ENCODE data around the gene MAB21L1. TPM values are rescaled to one million over a fixed set of nuclear protein-coding genes. Genes with fewer than 3 reads are reported as not detected.

The MAB21L1 gene
- total RNA-seq, 4 donors from 2014 or later: 0.39 to 2.2 (median 1.2) TPM; not detected in 1

GRCh38 chr13:35469806-35470525 is 6.5 kb downstream of the MAB21L1 start:
- Histone ChIP-seq H3K4me1 (peaks cover 10% of the 10 kb centered on the region), H3K4me3 (peak overlapping the region; percentile 59), H3K9me3 (no peaks in the 10 kb centered on the region), H3K36me3 (no peaks in the 10 kb centered on the region), H3K27ac (peak overlapping the region; percentile 67), H3K27me3 (peaks cover 44% of the 10 kb centered on the region)
- 55% methylated on average over 10 of the region's 10 CpGs for WGBS
- no peak for TF ChIP-seq POLR2AphosphoS5 (IDR thresholded peaks at IDR 0.05)
- no peak for TF ChIP-seq EP300 (IDR thresholded peaks at IDR 0.05)
- TF ChIP-seq, protein P1, sequence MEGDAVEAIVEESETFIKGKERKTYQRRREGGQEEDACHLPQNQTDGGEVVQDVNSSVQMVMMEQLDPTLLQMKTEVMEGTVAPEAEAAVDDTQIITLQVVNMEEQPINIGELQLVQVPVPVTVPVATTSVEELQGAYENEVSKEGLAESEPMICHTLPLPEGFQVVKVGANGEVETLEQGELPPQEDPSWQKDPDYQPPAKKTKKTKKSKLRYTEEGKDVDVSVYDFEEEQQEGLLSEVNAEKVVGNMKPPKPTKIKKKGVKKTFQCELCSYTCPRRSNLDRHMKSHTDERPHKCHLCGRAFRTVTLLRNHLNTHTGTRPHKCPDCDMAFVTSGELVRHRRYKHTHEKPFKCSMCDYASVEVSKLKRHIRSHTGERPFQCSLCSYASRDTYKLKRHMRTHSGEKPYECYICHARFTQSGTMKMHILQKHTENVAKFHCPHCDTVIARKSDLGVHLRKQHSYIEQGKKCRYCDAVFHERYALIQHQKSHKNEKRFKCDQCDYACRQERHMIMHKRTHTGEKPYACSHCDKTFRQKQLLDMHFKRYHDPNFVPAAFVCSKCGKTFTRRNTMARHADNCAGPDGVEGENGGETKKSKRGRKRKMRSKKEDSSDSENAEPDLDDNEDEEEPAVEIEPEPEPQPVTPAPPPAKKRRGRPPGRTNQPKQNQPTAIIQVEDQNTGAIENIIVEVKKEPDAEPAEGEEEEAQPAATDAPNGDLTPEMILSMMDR (IDR thresholded peaks at IDR 0.05): no peak
- no peak for TF ChIP-seq POLR2A (IDR thresholded peaks at IDR 0.05)
- DNase-seq (ENCODE audit: low spot score in 2 of 2): no peak

- Histone ChIP-seq H3K4me3 (no peak overlapping the region), H3K4me1 (peaks cover 8% of the 10 kb centered on the region), H3K27me3 (peaks cover 33% of the 10 kb centered on the region), H3K27ac (no peak overlapping the region), H3K36me3 (no peaks in the 10 kb centered on the region), H3K9me3 (no peaks in the 10 kb centered on the region)
- TF ChIP-seq POLR2A (IDR thresholded peaks at IDR 0.05): no peak
- 86% methylated on average over 1 of the region's 1 CpG for WGBS
- no peak for DNase-seq (ENCODE audit: low spot score in 2 of 2)
Observed at GRCh38 chr13:35468195-35468594, 8.3 kb downstream of the MAB21L1 start.

DNA sequence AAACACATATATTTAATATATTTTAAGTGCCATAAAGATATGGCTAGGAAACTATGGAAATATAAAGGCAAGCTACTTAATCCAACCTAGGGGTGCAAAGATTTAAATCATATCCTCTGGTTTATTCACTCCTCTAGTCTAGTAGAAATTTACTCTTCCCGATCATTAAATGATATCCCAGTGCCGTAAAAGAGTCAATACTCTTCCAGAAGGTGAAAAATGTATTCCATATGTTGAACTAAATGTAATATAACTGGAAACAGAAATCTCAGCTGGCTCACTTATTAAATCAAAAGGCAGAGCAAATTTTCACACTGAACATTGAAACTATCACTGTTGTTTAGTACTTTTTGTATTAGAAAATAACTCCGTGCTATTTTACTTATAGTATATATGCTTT is 11.1 kb downstream of the MAB21L1 start:
- TF ChIP-seq EP300 (IDR thresholded peaks at IDR 0.05) (no peak), POLR2AphosphoS5 (IDR thresholded peaks at IDR 0.05) (no peak), POLR2A (IDR thresholded peaks at IDR 0.05) (no peak)
- TF ChIP-seq, protein P1 (IDR thresholded peaks at IDR 0.05): no peak
- no peak overlapping the region for H3K4me3 ChIP-seq
- peaks cover 7% of the 10 kb centered on the region for H3K27me3 ChIP-seq
- WGBS: 90% methylated on average over 3 of the region's 3 CpGs
- H3K36me3 ChIP-seq: no peaks in the 10 kb centered on the region
- DNase-seq (ENCODE audit: low spot score in 2 of 2): no peak
- no peaks in the 10 kb centered on the region for H3K9me3 ChIP-seq
- H3K4me1 ChIP-seq: peaks cover under 1% of the 10 kb centered on the region
- no peak overlapping the region for H3K27ac ChIP-seq

DNA sequence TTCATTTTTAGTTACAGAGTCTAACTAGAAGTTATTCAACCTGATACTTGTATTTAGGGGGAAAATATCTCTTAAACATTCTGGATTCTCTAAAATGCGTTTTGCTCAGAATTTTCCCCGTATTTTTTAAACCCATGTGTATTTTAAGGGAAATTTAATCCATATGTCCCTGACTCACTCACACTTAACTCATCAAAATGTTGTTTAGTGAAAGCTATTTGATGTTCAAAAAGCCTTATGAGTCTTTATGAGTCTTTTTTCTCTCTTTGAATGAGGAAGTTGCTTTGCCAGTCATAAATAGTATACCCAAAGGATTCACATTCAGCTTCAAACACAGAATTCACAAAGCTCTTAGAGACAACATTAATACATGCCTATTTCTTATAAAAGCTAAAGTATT is 16.4 kb downstream of the MAB21L1 start:
- Histone ChIP-seq H3K36me3 (no peaks in the 10 kb centered on the region), H3K27me3 (no peaks in the 10 kb centered on the region), H3K4me1 (no peaks in the 10 kb centered on the region), H3K27ac (no peak overlapping the region), H3K4me3 (no peak overlapping the region), H3K9me3 (no peaks in the 10 kb centered on the region)
- 71% methylated on average over 2 of the region's 2 CpGs for WGBS
- DNase-seq (ENCODE audit: low spot score in 2 of 2): no peak
- TF ChIP-seq POLR2A (IDR thresholded peaks at IDR 0.05): no peak
- TF ChIP-seq, protein P1 (IDR thresholded peaks at IDR 0.05): no peak
- no peak for TF ChIP-seq POLR2AphosphoS5 (IDR thresholded peaks at IDR 0.05)
- no peak for TF ChIP-seq EP300 (IDR thresholded peaks at IDR 0.05)

GRCh38 chr13:35457258-35457657 is 19.2 kb downstream of the MAB21L1 start:
- Histone ChIP-seq H3K27me3 (no peaks in the 10 kb centered on the region), H3K9me3 (no peaks in the 10 kb centered on the region), H3K4me1 (no peaks in the 10 kb centered on the region), H3K36me3 (no peaks in the 10 kb centered on the region), H3K4me3 (no peak overlapping the region), H3K27ac (no peak overlapping the region)
- DNase-seq (ENCODE audit: low spot score in 2 of 2): no peak
- TF ChIP-seq POLR2A (IDR thresholded peaks at IDR 0.05) (no peak), POLR2AphosphoS5 (IDR thresholded peaks at IDR 0.05) (no peak), EP300 (IDR thresholded peaks at IDR 0.05) (no peak)
- TF ChIP-seq, protein P1 (IDR thresholded peaks at IDR 0.05): no peak
- WGBS: 97% methylated on average over 3 of the region's 3 CpGs
